Endothelial cell (in vitro differentiated cells): ENCODE data around the gene ZNF316. TPM values are rescaled to one million over a fixed set of nuclear protein-coding genes. Genes with fewer than 3 reads are reported as not detected.

Experiments used
- DNase-seq: peaks from one replicate; pipeline ENCODE4 v3.0.0; 2021; ENCODE audit warnings: low spot score
- H3K27ac Mint-ChIP-seq: one replicate; pipeline ENCODE4 v1.8.0; 2021; ENCODE audit warnings: mixed read lengths, inconsistent platforms; ENCODE audit not compliant: unreplicated experiment
- H3K27me3 Mint-ChIP-seq: one replicate; pipeline ENCODE4 v1.8.0; 2021; ENCODE audit warnings: mild to moderate bottlenecking, moderate library complexity, mixed read lengths, inconsistent platforms; ENCODE audit not compliant: unreplicated experiment
- H3K36me3 Mint-ChIP-seq: one replicate; pipeline ENCODE4 v1.8.0; 2021; ENCODE audit warnings: mild to moderate bottlenecking, low read depth, mixed read lengths, inconsistent platforms; ENCODE audit not compliant: unreplicated experiment
- H3K4me1 Mint-ChIP-seq: one replicate; pipeline ENCODE4 v1.8.0; 2021; ENCODE audit warnings: mild to moderate bottlenecking, mixed read lengths, inconsistent platforms; ENCODE audit not compliant: unreplicated experiment
- H3K4me3 Mint-ChIP-seq: one replicate; pipeline ENCODE4 v1.8.0; 2021; ENCODE audit warnings: mild to moderate bottlenecking, mixed read lengths, inconsistent platforms; ENCODE audit not compliant: unreplicated experiment
- H3K9me3 Mint-ChIP-seq: one replicate; pipeline ENCODE4 v1.8.0; 2021; ENCODE audit warnings: mixed read lengths, inconsistent platforms; ENCODE audit not compliant: unreplicated experiment
- CTCF ChIP-seq: fragments of 200-600 bp; sonication (generic); IDR thresholded peaks from one replicate; pipeline ENCODE4 v1.5.0; 2021; ENCODE audit warnings: antibody characterized with exemption; ENCODE audit not compliant: unreplicated experiment
- total RNA-seq: library from RNA; stranded (reverse); fragmentation: NEBNext Ultra II Directional; extraction: Animal tissue kit (Norgen Biotek cat#: 25700); gene quantifications from one replicate; pipeline ENCODE4 v1.2.1, GENCODE V29; 2021; ENCODE audit not compliant: unreplicated experiment

Gene ZNF316
- total RNA-seq, 1 donor from 2014 or later: 42.2 TPM

GRCh38 chr7:6637544-6638229 is 569 bp downstream of the ZNF316 start:
- Mint-ChIP-seq H3K9me3 (peaks cover 3% of the 10 kb centered on the region), H3K27ac (peak overlapping the region; percentile 24), H3K36me3 (peaks cover 29% of the 10 kb centered on the region), H3K27me3 (peaks cover 10% of the 10 kb centered on the region), H3K4me3 (peak overlapping the region; percentile 92), H3K4me1 (peaks cover 41% of the 10 kb centered on the region)
- peak; percentile 61 for DNase-seq
- TF ChIP-seq CTCF: peak; percentile 23

- H3K27ac Mint-ChIP-seq: peak overlapping the region; percentile 72
These were observed 1.9 kb downstream of the ZNF316 start for GRCh38 chr7:6639032-6639431.

GRCh38 chr7:6639627-6640026 is 2.5 kb downstream of the ZNF316 start:
- peak overlapping the region; percentile 92 for H3K4me3 Mint-ChIP-seq
- peaks cover 3% of the 10 kb centered on the region for H3K9me3 Mint-ChIP-seq
- H3K4me1 Mint-ChIP-seq: peaks cover 32% of the 10 kb centered on the region
- peaks cover 28% of the 10 kb centered on the region for H3K36me3 Mint-ChIP-seq
- DNase-seq: no peak
- peak overlapping the region; percentile 84 for H3K27ac Mint-ChIP-seq
- no peak for TF ChIP-seq CTCF
- H3K27me3 Mint-ChIP-seq: peaks cover 10% of the 10 kb centered on the region

More at GRCh38 chr7:6639032-6639431, 1.9 kb downstream of the ZNF316 start:
- Mint-ChIP-seq H3K27me3 (peaks cover 10% of the 10 kb centered on the region), H3K36me3 (peaks cover 30% of the 10 kb centered on the region), H3K9me3 (peaks cover 3% of the 10 kb centered on the region), H3K4me1 (peaks cover 37% of the 10 kb centered on the region), H3K4me3 (peak overlapping the region; percentile 92)
- DNase-seq: no peak
- no peak for TF ChIP-seq CTCF

GRCh38 chr7:6640246-6640721 is 3.2 kb downstream of the ZNF316 start:
- DNase-seq: no peak
- peaks cover 32% of the 10 kb centered on the region for H3K4me1 Mint-ChIP-seq
- H3K27ac Mint-ChIP-seq: peak overlapping the region; percentile 84
- H3K36me3 Mint-ChIP-seq: peaks cover 28% of the 10 kb centered on the region
- no peak for TF ChIP-seq CTCF
- peaks cover 3% of the 10 kb centered on the region for H3K9me3 Mint-ChIP-seq
- H3K27me3 Mint-ChIP-seq: peaks cover 13% of the 10 kb centered on the region
- H3K4me3 Mint-ChIP-seq: peak overlapping the region; percentile 92

- H3K4me3 Mint-ChIP-seq: no peak overlapping the region
- H3K27ac Mint-ChIP-seq: peak overlapping the region; percentile 21
- peaks cover 3% of the 10 kb centered on the region for H3K9me3 Mint-ChIP-seq
- peaks cover 32% of the 10 kb centered on the region for H3K4me1 Mint-ChIP-seq
- H3K36me3 Mint-ChIP-seq: peaks cover 28% of the 10 kb centered on the region
- TF ChIP-seq CTCF: no peak
- H3K27me3 Mint-ChIP-seq: peaks cover 15% of the 10 kb centered on the region
- no peak for DNase-seq
These were observed 4.4 kb downstream of the ZNF316 start for GRCh38 chr7:6641305-6642035.
